Sigmoid colon (tissue), 7 donors: ENCODE measurements around the gene OR2V2. TPM values are rescaled to one million over a fixed set of nuclear protein-coding genes. Genes with fewer than 3 reads are reported as not detected.
"Not testable (repeated sequence)": the region's sequence is repeated elsewhere in the genome, so short reads cannot be mapped to it uniquely, and the experiment has no call there.

Experiments
- DNase-seq: peaks from one replicate; pipeline ENCODE4 v3.0.0-alpha.2; 2019
- H3K27ac ChIP-seq, 4 donors: fragments of 200-600 bp; sonication (generic); one replicate each; pipeline ENCODE4 v1.5.1; 2016 to 2019; ENCODE audit warnings: mild to moderate bottlenecking in 1 of 4
- H3K27me3 ChIP-seq, 3 donors: fragments of 200-600 bp; sonication (generic); one replicate each; pipeline ENCODE4 v1.5.1; 2019; ENCODE audit warnings: mild to moderate bottlenecking in 1 of 3
- H3K36me3 ChIP-seq, 4 donors: fragments of 200-600 bp; sonication (generic); one replicate each; pipeline ENCODE4 v1.5.1; 2016 to 2019
- H3K4me1 ChIP-seq, 4 donors: fragments of 200-600 bp; sonication (generic); one replicate each; pipeline ENCODE4 v1.5.1; 2017 to 2019
- H3K4me3 ChIP-seq, 4 donors: fragments of 200-600 bp; sonication (generic); one replicate each; pipeline ENCODE4 v1.5.1; 2017 to 2019; ENCODE audit warnings: mild to moderate bottlenecking in 2 of 4, moderate library complexity in 1 of 4
- H3K9me3 ChIP-seq, 4 donors: fragments of 200-600 bp in 3 of 4; sonication (generic) in 3 of 4; one replicate each; pipeline versions ENCODE4 v1.5.1 to v1.6.1; 2013 to 2019
- EP300 ChIP-seq, 4 donors: sonication (generic); formaldehyde crosslinking; IDR thresholded peaks; one replicate each; pipeline ENCODE4 v1.6.1; 2017; ENCODE audit warnings: antibody characterized with exemption in 4 of 4
- POLR2A ChIP-seq, 2 donors: fragments of 450-650 bp; IDR thresholded peaks; one replicate each; pipeline ENCODE4 v1.6.1; 2016; ENCODE audit warnings: antibody characterized with exemption in 2 of 2, mild to moderate bottlenecking in 2 of 2, moderate library complexity in 2 of 2
- POLR2AphosphoS5 ChIP-seq, 4 donors: sonication (generic); formaldehyde crosslinking; IDR thresholded peaks; one replicate each; pipeline ENCODE4 v1.6.1; 2017; ENCODE audit warnings: antibody characterized with exemption in 4 of 4
- WGBS, 2 donors: extraction: QIAGEN DNeasy Blood & Tissue Kit; methylation state at CpG; one replicate each; pipeline ENCODE4 v1.1.7; 2013; 5-methylcytosine and 5-hydroxymethylcytosine counted together
- intact Hi-C: fragments of 100-400 bp; cut with DNase I; formaldehyde crosslinking; loops from one replicate; pipeline ENCODE4 v1.15.1; 2023
- polyA plus RNA-seq, 3 donors: library from polyadenylated mRNA; stranded (reverse); fragments of 200-250 nt; gene quantifications; one replicate each; pipeline ENCODE4 v1.2.3, GENCODE V29; 2013
- total RNA-seq, 4 donors: library from RNA; depleted of rRNA; stranded (reverse); fragments of >200 nt; gene quantifications; one replicate each; pipeline ENCODE4 v1.1.0, GENCODE V29; 2016
- TF ChIP-seq, protein P1 (sequence below), 4 experiments: fragments of 450-650 bp in 3 of 4; fragments of 200-600 bp in 1 of 4; IDR thresholded peaks; one replicate each; pipeline ENCODE4 v1.5.1; 2016 to 2019; ENCODE audit warnings: antibody characterized with exemption in 4 of 4, mild to moderate bottlenecking in 3 of 4, moderate library complexity in 2 of 4
- donor health status: healthy with polysubstance abuse.
- donor health status: Bipolar disorder and iron deficiency.
- donor health status: healthy.

Gene OR2V2
- total and polyA plus RNA-seq, 7 donors = not detected

GRCh38 chr5:181171782-181172181 is 24.4 kb downstream of the OR2V2 start:
- 48 to 50% methylated on average over 3 of the region's 3 CpGs for WGBS, 2 donors
- Histone ChIP-seq H3K27me3 (peaks cover 33 to 95% (median 85%) of the 10 kb centered on the region in 3 donors), H3K36me3 (no peaks in the 10 kb centered on the region), H3K27ac (no peak overlapping the region), H3K4me1 (peaks cover 0 to 23% (median 7%) of the 10 kb centered on the region in 4 donors), H3K4me3 (no peak overlapping the region), H3K9me3 (no peaks in the 10 kb centered on the region)
- no peak for DNase-seq
- intact Hi-C loops = no loop called here
- TF ChIP-seq POLR2AphosphoS5 (IDR thresholded peaks at IDR 0.05) (no peak), EP300 (IDR thresholded peaks at IDR 0.05) (no peak), POLR2A (IDR thresholded peaks at IDR 0.05) (no peak)
- TF ChIP-seq, protein P1, sequence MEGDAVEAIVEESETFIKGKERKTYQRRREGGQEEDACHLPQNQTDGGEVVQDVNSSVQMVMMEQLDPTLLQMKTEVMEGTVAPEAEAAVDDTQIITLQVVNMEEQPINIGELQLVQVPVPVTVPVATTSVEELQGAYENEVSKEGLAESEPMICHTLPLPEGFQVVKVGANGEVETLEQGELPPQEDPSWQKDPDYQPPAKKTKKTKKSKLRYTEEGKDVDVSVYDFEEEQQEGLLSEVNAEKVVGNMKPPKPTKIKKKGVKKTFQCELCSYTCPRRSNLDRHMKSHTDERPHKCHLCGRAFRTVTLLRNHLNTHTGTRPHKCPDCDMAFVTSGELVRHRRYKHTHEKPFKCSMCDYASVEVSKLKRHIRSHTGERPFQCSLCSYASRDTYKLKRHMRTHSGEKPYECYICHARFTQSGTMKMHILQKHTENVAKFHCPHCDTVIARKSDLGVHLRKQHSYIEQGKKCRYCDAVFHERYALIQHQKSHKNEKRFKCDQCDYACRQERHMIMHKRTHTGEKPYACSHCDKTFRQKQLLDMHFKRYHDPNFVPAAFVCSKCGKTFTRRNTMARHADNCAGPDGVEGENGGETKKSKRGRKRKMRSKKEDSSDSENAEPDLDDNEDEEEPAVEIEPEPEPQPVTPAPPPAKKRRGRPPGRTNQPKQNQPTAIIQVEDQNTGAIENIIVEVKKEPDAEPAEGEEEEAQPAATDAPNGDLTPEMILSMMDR (IDR thresholded peaks at IDR 0.05) = no peak

GRCh38 chr5:181173027-181173419 is 25.6 kb downstream of the OR2V2 start:
- H3K27me3 ChIP-seq = peaks cover 33 to 83% (median 72%) of the 10 kb centered on the region in 3 donors

DNA sequence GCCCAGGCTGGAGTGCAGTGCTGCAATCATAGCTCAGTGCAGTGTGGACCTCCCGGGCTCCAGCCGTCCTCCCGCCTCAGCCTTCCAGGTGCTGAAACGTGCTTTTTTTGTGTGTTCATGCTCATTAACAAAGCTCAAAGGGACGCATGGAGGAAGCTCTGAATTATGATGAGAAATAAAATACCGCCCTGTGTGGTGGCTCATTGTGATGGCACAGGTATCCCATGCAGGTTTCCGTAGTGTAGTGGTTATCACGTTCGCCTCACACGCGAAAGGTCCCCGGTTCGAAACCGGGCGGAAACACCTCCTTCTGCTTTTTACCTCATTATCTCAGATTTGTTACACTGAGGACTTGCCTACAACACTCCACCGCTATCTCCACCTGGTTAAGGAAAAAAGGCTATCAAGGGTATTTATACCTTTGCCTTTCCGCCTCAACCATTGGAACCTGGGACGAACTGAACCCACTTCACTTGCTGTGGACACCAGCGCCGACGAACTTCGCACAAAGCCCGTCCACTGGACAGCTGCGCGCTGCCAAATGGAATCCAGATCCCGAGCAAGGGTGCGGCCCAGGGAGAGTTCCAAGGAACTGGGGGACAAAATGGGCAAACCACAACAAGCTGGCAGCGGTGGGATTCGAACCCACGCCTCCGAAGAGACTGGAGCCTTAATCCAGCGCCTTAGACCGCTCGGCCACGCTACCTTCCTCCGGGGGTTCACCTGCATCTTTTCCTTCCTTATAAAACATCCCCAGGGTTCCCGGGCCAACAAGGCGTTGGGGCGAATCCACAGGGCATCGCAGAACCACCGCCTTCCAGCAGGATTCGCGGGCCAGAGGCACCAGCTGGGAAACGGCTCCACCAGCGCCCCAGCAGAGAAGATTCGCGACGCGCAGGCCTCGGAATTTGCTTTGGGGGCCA is 26.3 kb downstream of the OR2V2 start:
- Histone ChIP-seq H3K27me3 (peaks cover 33 to 76% (median 66%) of the 10 kb centered on the region in 3 donors), H3K36me3 (no peaks in the 10 kb centered on the region), H3K27ac (no peak overlapping the region), H3K4me1 (peaks cover 0 to 23% (median 7%) of the 10 kb centered on the region in 4 donors), H3K4me3 (no peak overlapping the region), H3K9me3 (no peaks in the 10 kb centered on the region)
- no peak for DNase-seq
- WGBS, 2 donors = 6 to 18% methylated on average over 50 of the region's 50 CpGs
- TF ChIP-seq POLR2A (IDR thresholded peaks at IDR 0.05) (no peak), POLR2AphosphoS5 (IDR thresholded peaks at IDR 0.05) (no peak), EP300 (IDR thresholded peaks at IDR 0.05) (no peak)
- TF ChIP-seq, protein P1 (IDR thresholded peaks at IDR 0.05) = no peak
- intact Hi-C loops = no loop called here

More at GRCh38 chr5:181173027-181173419, 25.6 kb downstream of the OR2V2 start:
- H3K9me3 ChIP-seq = no peaks in the 10 kb centered on the region
- no peak overlapping the region for H3K4me3 ChIP-seq
- no peak for DNase-seq
- no peak overlapping the region for H3K27ac ChIP-seq
- no peaks in the 10 kb centered on the region for H3K36me3 ChIP-seq
- WGBS, 2 donors = 8 to 9% methylated on average over 11 of the region's 11 CpGs
- TF ChIP-seq, protein P1 (IDR thresholded peaks at IDR 0.05) = no peak
- TF ChIP-seq POLR2A (IDR thresholded peaks at IDR 0.05) (no peak), EP300 (IDR thresholded peaks at IDR 0.05) (no peak), POLR2AphosphoS5 (IDR thresholded peaks at IDR 0.05) (no peak)
- H3K4me1 ChIP-seq = peaks cover 0 to 23% (median 7%) of the 10 kb centered on the region in 4 donors
- intact Hi-C loops = no loop called here

DNA sequence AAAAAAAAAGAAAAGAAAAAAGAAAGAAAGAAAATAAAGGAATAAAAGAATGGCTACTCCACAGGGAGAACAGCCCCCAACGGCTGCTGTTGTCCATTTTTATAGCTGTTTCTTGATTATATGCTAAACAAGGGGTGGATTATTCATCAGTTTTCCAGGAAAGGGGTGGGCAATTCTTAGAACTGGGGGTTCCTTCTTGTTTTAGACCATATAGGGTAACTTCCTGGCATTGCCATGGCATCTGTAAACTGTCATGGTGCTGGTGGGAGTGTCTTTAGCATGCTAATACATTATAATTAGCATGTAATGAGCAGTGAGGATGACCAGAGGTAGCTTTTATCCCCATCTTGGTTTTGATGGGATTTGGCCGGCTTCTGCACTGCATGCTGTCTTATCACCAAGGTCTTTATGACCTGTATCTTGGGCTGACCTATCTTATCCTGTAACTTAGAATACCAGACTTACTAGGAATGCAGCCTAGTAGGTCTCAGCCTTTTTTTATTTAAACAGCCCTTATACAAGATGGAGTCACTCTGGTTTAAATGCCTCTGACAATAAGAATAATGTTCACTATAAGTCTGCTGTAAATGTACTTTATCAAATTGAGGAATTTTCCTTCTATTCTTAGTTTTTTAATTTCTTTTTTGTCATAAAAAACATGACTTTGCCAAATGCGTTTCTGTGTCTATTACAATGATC is 29.0 kb downstream of the OR2V2 start:
- H3K27me3 ChIP-seq = peaks cover 24 to 49% (median 39%) of the 10 kb centered on the region in 3 donors
- TF ChIP-seq POLR2A (IDR thresholded peaks at IDR 0.05) (no peak), POLR2AphosphoS5 (IDR thresholded peaks at IDR 0.05) (no peak), EP300 (IDR thresholded peaks at IDR 0.05) (no peak)
- TF ChIP-seq, protein P1 (IDR thresholded peaks at IDR 0.05) = no peak
- DNase-seq = no peak

DNA sequence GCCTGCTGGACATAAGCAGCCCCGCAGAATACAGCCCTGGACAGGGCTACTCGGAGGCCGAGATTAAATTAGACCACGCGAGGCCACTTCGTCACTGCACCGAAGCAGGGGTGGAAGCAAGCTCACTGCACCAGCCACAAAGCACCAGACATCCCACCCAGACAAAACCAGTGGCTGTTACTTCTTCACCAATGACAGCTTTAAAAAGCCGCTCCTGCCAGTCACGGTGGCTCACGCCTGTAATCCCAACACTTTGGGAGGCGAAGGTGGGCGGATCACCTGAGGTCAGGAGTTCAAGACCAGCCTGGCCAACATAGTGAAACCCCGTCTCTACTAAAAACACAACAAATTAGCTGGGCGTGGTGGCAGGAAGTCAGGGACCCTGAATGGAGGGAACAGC is 30.2 kb downstream of the OR2V2 start:
- intact Hi-C loops, DNase-seq, H3K9me3 ChIP-seq, H3K27ac ChIP-seq, H3K4me3 ChIP-seq, H3K36me3 ChIP-seq: not testable (repeated sequence)
- Histone ChIP-seq H3K27me3 (peaks cover 19 to 37% (median 27%) of the 10 kb centered on the region in 3 donors), H3K4me1 (peaks cover 0 to 13% (median 0%) of the 10 kb centered on the region in 4 donors)
- 58 to 73% methylated on average over 14 of the region's 14 CpGs for WGBS, 2 donors

More for the DNA sequence above, 29.0 kb downstream of the OR2V2 start:
- no peak overlapping the region for H3K4me3 ChIP-seq
- WGBS, 2 donors = 49 to 72% methylated on average over 3 of the region's 3 CpGs
- intact Hi-C loops = no loop called here
- H3K4me1 ChIP-seq = peaks cover 0 to 14% (median 0%) of the 10 kb centered on the region in 4 donors
- no peaks in the 10 kb centered on the region for H3K9me3 ChIP-seq
- H3K36me3 ChIP-seq = no peaks in the 10 kb centered on the region
- no peak overlapping the region for H3K27ac ChIP-seq
